HG02852 (cell line): Measurements from ENCODE around the gene LTN1.
A peak's percentile ranks its signal among the peaks of the same experiment; 100 is the strongest.

Source experiments
- ATAC-seq: cut with Tn5 transposase; IDR thresholded peaks from one replicate; pipeline ENCODE4 v1.9.1; 2021; ENCODE audit warnings: mild to moderate bottlenecking, moderate library complexity; ENCODE audit not compliant: unreplicated experiment

LTN1 gene

DNA sequence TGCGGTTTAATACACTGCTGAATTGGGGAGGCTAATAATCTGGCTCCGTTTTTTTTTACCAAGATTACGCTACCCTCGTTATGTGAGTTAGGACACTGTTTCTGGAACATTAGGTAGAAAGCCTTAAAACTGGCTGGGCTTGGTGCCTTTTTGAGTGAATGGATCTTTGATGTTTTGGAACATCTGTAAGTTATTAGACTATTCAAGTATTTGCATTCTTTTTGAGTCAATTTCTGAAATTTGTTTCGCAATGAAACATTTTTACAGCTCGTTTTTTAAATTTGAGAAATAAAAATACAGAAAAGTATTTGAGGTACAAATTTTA is 106.9 kb downstream of the LTN1 start:
- ATAC-seq: no peak

DNA sequence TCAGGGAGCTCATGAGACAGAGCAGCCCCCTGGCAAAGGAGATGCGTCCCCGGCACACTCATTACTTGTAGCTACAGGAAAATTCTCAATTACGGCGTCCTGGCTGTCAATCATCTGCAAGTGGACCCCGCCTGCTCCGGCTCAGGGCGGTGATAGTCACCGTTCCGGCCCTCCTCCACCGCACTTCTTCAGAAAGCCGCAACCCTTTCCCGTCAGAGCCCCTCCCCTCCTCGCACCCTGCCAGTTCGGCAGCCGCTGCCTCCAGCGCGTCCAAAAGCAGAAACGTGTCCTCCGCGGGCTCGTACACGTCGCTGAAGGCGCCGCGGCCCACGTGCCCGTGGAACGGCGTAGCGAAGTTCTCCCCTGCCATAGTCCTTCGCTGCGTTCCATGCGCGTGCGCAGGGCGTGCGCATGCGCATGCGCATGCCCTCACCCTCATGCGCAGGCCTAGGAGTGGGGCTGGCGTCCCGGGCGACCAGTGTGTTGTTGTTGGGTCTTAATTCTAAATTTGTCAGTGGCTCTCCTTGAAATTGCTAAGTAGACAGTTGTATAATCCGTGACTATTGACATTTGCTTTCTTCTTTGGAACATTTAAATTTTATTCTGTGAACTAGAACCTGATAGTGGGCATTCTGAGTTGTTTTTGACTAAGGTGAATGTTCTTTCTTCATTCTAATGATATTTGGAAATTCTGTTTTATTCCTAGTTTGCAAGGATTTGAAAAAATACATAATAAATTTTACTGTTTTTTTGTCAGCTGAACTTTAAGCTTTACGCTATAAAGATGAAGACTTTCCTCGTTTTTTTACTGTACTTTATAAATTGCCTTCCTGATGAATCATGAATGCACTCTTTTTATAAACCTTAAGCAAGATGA is 107.5 kb downstream of the LTN1 start:
- ATAC-seq: peak; percentile 95

DNA sequence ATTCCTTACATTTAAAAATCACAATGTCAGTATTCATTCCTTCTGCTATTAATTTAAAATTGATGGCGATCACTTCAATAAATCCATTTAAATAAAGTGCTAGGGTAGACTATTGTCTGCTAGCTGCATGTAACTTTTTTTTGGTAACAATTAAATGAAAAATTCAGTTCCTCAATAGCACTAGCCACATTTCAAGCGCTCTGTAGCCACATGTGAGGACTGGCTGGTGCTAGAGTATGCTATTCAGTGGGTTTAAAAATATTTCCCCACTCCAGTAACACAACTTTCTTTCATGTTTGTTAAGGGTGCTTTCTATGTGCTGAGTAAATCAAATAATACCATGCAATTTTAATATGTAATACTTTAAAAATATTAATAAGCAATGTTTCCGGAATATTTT is 108.2 kb downstream of the LTN1 start:
- peak; percentile 22 for ATAC-seq

DNA sequence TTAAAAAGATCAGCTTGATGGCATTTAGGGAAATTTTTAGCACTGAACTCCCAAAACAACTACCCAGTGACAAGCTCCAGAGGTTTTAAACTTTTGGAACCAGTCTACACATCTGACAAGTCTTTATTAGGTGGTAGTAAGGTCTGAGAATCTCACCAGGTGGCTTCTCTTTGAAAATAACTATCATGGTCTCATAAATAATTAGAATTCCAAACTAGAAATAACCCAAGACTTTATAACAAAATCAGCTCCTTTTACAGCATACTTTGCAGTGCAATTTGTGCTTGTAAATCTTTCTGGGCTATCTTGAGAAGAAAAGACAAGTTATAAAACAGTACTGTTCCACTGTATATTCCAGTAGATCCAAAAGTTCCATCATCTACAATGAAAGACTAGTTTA is 108.7 kb downstream of the LTN1 start:
- ATAC-seq: no peak

DNA sequence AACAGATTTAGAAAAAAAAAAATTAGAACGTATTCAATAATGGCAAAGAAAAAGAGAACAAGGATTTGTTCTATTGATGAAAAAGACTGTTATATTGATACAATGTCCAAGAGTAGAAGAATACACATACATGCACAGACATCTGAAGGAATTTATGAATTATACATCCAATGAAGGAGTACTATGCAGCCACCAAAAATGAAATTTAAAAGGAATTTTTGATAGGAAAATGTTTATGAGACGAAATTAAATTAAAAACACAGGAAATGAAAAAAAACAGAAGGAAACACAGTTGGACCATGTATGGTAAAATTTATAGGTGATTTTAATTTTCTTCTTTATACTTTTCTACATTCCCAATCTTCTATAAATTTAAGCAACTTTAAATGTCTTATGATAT is 110.3 kb downstream of the LTN1 start:
- no peak for ATAC-seq
